Stimulated activated CD8-positive, alpha-beta memory T cell treated with anti-CD3 and anti-CD28 coated beads, Interleukin-7, amount 100 ng/mL, for 24 hours (primary cell): ENCODE results near the gene PARM1.

Source experiments
- DNase-seq: peaks from one replicate; pipeline ENCODE4 v3.0.0-alpha.2; 2020; ENCODE audit warnings: low read depth

Gene PARM1

GRCh38 chr4:75031775-75032174 lies 98.9 kb downstream of the PARM1 start:
- no peak for DNase-seq

GRCh38 chr4:75034523-75034922 lies 101.6 kb downstream of the PARM1 start:
- no peak for DNase-seq

GRCh38 chr4:75035321-75035720 lies 102.4 kb downstream of the PARM1 start:
- DNase-seq, result no peak

- no peak for DNase-seq
These were observed 103.3 kb downstream of the PARM1 start for GRCh38 chr4:75036046-75036830.

GRCh38 chr4:75037252-75037651 lies 104.3 kb downstream of the PARM1 start:
- no peak for DNase-seq

GRCh38 chr4:75038376-75038775 lies 105.5 kb downstream of the PARM1 start:
- no peak for DNase-seq

GRCh38 chr4:75040703-75041102 lies 107.8 kb downstream of the PARM1 start:
- DNase-seq, result no peak

GRCh38 chr4:75042601-75043208 lies 109.8 kb downstream of the PARM1 start:
- no peak for DNase-seq

- no peak for DNase-seq
These were observed 113.3 kb downstream of the PARM1 start for GRCh38 chr4:75046226-75046625.

- no peak for DNase-seq
These were observed 113.7 kb downstream of the PARM1 start for GRCh38 chr4:75046641-75047040.

GRCh38 chr4:75048208-75048879 lies 115.4 kb downstream of the PARM1 start:
- no peak for DNase-seq

- DNase-seq, result no peak
These were observed 118.5 kb downstream of the PARM1 start for GRCh38 chr4:75051431-75051830.

- DNase-seq, result no peak
These were observed 120.4 kb downstream of the PARM1 start for GRCh38 chr4:75053352-75053751.

GRCh38 chr4:75054078-75054477 lies 121.2 kb downstream of the PARM1 start:
- DNase-seq, result no peak

- no peak for DNase-seq
These were observed 123.4 kb downstream of the PARM1 start for GRCh38 chr4:75056277-75056676.

- no peak for DNase-seq
These were observed 124.5 kb downstream of the PARM1 start for GRCh38 chr4:75057369-75057768.

- DNase-seq, result no peak
These were observed 125.6 kb downstream of the PARM1 start for GRCh38 chr4:75058486-75058885.

GRCh38 chr4:75063433-75063832 lies 130.5 kb downstream of the PARM1 start:
- no peak for DNase-seq

- no peak for DNase-seq
These were observed 133.0 kb downstream of the PARM1 start for GRCh38 chr4:75065909-75066308.

GRCh38 chr4:75069493-75070074 lies 136.7 kb downstream of the PARM1 start:
- no peak for DNase-seq

GRCh38 chr4:75071317-75071716 lies 138.4 kb downstream of the PARM1 start:
- DNase-seq, result no peak

- DNase-seq, result no peak
These were observed 148.0 kb downstream of the PARM1 start for GRCh38 chr4:75080888-75081287.

- no peak for DNase-seq
These were observed 148.6 kb downstream of the PARM1 start for GRCh38 chr4:75081561-75081960.
